IPS DF 6.9 (cell line): ENCODE measurements around the gene TENT5D.

Experiments used
- DNase-seq: peaks from one replicate; pipeline ENCODE4 v3.0.0-alpha.2; 2013; ENCODE audit warnings: low read depth, low spot score
- H3K27ac ChIP-seq: one replicate; pipeline ENCODE4 v1.5.1; 2013; ENCODE audit warnings: low read length, control low read depth
- H3K27me3 ChIP-seq: 2 replicates; pipeline ENCODE4 v1.6.1; 2013; ENCODE audit warnings: mild to moderate bottlenecking, low read length; ENCODE audit not compliant: control insufficient read depth, insufficient read depth
- H3K36me3 ChIP-seq: 2 replicates; pipeline ENCODE4 v1.6.1; 2013; ENCODE audit warnings: low read length; ENCODE audit not compliant: control insufficient read depth, insufficient read depth
- H3K4me1 ChIP-seq: 2 replicates; pipeline ENCODE4 v1.6.1; 2013; ENCODE audit warnings: low read length; ENCODE audit not compliant: control insufficient read depth, insufficient read depth
- H3K4me3 ChIP-seq: 2 replicates; pipeline ENCODE4 v1.5.1; 2013; ENCODE audit warnings: mild to moderate bottlenecking, low read length
- H3K9me3 ChIP-seq: 2 replicates; pipeline ENCODE4 v1.6.1; 2013; ENCODE audit warnings: low read length, inconsistent platforms; ENCODE audit not compliant: control insufficient read depth, insufficient read depth
- WGBS: extraction: QIAGEN DNeasy Blood & Tissue Kit; methylation state at CpG from one replicate; pipeline ENCODE4 v1.1.7; 2013; ENCODE audit warnings: mixed read lengths, missing lambda C conversion rate; ENCODE audit not compliant: insufficient read length, insufficient coverage; 5-methylcytosine and 5-hydroxymethylcytosine counted together

TENT5D gene

GRCh38 chrX:80471582-80471981 lies 51.3 kb downstream of the TENT5D start:
- no peak for DNase-seq
- H3K4me1 ChIP-seq = no peaks in the 10 kb centered on the region
- H3K27ac ChIP-seq = no peak overlapping the region
- H3K27me3 ChIP-seq = no peaks in the 10 kb centered on the region
- no peak overlapping the region for H3K4me3 ChIP-seq
- no peaks in the 10 kb centered on the region for H3K36me3 ChIP-seq
- H3K9me3 ChIP-seq = no peaks in the 10 kb centered on the region; the same call in 1 of the 2 replicates

GRCh38 chrX:80485543-80485942 lies 65.3 kb downstream of the TENT5D start:
- Histone ChIP-seq H3K9me3 (no peaks in the 10 kb centered on the region; the same call in 1 of the 2 replicates), H3K36me3 (no peaks in the 10 kb centered on the region), H3K27me3 (no peaks in the 10 kb centered on the region), H3K4me1 (no peaks in the 10 kb centered on the region), H3K27ac (no peak overlapping the region), H3K4me3 (no peak overlapping the region)
- DNase-seq = no peak

- Histone ChIP-seq H3K4me1 (no peaks in the 10 kb centered on the region), H3K4me3 (no peak overlapping the region)
Observed at GRCh38 chrX:80486299-80486698, 66.1 kb downstream of the TENT5D start.

GRCh38 chrX:80489166-80489565 lies 68.9 kb downstream of the TENT5D start:
- Histone ChIP-seq H3K9me3 (no peaks in the 10 kb centered on the region; the same call in 1 of the 2 replicates), H3K4me3 (no peak overlapping the region), H3K36me3 (no peaks in the 10 kb centered on the region), H3K4me1 (no peaks in the 10 kb centered on the region), H3K27ac (no peak overlapping the region), H3K27me3 (no peaks in the 10 kb centered on the region)
- no peak for DNase-seq

More at GRCh38 chrX:80486299-80486698, 66.1 kb downstream of the TENT5D start:
- DNase-seq = no peak
- no peaks in the 10 kb centered on the region for H3K36me3 ChIP-seq
- H3K9me3 ChIP-seq = no peaks in the 10 kb centered on the region; the same call in 1 of the 2 replicates
- no peak overlapping the region for H3K27ac ChIP-seq
- H3K27me3 ChIP-seq = no peaks in the 10 kb centered on the region
- no CpG with 5 or more reads among the region's 1 CpG for WGBS
